ENCODE data around the gene NOS3. TPM values are rescaled to one million over a fixed set of nuclear protein-coding genes. Genes with fewer than 3 reads are reported as not detected.

The NOS3 gene
- total RNA-seq, 4 donors from 2014 or later = 2.5 to 11.3 (median 6.0) TPM

DNA sequence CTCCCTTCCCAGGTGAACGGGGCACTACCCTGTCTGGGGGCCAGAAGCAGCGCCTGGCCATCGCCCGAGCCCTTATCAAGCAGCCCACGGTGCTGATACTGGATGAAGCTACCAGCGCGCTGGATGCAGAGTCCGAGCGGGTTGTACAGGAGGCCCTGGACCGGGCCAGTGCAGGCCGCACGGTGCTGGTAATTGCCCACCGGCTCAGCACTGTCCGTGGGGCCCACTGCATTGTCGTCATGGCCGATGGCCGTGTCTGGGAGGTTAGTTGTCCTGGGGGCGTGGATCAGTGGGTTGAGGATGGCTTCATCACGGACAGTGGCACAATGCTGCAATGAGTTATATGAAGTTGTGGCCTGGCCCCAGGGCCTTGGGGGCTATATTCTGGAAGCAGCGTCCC lies 53.1 kb downstream of the NOS3 start:
- TF ChIP-seq, protein P1, sequence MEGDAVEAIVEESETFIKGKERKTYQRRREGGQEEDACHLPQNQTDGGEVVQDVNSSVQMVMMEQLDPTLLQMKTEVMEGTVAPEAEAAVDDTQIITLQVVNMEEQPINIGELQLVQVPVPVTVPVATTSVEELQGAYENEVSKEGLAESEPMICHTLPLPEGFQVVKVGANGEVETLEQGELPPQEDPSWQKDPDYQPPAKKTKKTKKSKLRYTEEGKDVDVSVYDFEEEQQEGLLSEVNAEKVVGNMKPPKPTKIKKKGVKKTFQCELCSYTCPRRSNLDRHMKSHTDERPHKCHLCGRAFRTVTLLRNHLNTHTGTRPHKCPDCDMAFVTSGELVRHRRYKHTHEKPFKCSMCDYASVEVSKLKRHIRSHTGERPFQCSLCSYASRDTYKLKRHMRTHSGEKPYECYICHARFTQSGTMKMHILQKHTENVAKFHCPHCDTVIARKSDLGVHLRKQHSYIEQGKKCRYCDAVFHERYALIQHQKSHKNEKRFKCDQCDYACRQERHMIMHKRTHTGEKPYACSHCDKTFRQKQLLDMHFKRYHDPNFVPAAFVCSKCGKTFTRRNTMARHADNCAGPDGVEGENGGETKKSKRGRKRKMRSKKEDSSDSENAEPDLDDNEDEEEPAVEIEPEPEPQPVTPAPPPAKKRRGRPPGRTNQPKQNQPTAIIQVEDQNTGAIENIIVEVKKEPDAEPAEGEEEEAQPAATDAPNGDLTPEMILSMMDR (IDR thresholded peaks at IDR 0.05; ENCODE audit: low read depth) = no peak

DNA sequence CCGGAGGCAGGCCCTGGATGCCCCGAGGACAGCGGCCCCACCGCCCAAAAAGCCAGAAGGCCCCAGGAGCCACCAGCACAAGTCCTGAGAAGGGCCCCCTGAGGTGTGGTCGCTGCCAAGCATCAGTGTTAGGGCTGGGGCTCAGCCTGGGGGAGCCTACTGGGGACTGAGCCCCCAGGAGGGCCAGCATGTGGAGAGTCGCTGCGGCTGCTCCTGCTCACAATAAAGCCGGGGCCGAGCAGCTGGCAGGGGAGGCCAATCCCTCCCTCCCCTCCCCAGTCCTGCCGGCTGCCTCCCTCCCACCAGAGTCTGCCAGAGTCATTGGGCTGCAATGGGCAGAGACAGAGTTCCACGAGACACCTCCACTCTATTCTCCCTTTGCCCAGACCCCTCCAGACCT lies 54.4 kb downstream of the NOS3 start:
- TF ChIP-seq, protein P1 (IDR thresholded peaks at IDR 0.05; ENCODE audit: low read depth) = no peak

DNA sequence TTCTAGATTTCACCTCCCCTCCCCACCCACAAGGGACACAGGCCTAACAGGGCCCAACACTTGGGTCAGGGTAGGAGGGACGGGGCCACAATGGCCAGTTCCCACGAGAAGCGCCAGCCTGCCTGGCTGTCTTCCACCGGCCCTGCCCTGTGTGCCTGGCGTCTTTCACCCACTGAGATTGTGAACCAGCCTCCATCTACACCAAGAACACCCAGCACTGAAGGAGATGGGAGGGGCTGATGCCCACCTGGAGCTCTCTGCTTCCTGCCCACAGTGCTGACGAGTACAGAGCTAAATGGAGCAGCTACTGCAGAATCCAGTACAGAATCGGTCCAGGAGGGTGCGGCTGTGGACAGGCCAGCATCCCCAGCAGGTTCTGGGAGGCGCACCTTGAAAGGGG lies 55.1 kb downstream of the NOS3 start:
- TF ChIP-seq, protein P1 (IDR thresholded peaks at IDR 0.05; ENCODE audit: low read depth) = no peak

DNA sequence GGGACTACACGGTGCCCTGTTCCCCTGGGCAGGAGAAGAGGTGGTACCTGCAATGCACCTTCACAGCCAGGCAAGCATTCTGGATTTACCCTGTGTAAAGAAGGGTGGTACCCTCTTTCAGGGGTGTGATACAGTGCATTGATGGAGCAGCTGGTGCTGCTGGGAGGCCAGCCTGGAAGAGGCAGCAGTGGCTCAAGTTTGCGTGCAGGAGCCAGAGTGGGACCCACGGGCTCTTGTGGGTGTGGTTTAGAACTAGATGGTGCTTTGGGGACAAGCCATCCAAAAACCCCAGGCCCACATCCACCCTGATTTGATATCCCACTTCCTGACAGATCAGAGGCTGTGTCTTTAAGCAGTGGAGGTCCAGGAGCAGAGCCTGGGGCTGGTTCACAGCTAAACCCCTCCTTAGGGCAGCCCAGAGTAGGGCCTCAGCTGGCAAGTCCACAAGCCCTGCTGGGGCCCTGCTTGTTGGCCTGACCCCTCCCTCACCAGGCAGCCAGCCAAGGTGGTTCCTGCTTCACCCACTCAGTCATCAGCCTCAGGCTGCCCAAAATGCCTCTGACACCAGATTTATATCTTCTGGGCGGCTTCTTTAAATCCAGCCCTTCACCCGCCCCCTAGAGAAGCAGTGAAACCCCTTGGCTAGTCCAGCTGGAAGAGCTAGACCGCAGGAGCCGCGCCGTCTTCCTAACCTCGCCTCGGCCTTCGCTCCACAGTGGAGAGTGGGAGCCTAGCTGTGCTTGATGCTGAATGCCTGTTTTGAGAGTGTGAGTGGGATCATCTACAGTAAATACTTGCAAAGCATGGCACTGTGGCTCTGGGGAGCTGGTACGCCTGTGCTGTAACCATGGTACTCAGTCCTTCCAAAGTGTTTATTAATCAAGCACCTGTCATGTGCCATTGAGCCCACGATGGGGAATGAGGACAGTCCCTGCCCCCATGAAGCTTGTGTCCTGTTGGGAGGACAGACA lies 56.1 kb downstream of the NOS3 start:
- TF ChIP-seq, protein P1 (IDR thresholded peaks at IDR 0.05; ENCODE audit: low read depth) = no peak

DNA sequence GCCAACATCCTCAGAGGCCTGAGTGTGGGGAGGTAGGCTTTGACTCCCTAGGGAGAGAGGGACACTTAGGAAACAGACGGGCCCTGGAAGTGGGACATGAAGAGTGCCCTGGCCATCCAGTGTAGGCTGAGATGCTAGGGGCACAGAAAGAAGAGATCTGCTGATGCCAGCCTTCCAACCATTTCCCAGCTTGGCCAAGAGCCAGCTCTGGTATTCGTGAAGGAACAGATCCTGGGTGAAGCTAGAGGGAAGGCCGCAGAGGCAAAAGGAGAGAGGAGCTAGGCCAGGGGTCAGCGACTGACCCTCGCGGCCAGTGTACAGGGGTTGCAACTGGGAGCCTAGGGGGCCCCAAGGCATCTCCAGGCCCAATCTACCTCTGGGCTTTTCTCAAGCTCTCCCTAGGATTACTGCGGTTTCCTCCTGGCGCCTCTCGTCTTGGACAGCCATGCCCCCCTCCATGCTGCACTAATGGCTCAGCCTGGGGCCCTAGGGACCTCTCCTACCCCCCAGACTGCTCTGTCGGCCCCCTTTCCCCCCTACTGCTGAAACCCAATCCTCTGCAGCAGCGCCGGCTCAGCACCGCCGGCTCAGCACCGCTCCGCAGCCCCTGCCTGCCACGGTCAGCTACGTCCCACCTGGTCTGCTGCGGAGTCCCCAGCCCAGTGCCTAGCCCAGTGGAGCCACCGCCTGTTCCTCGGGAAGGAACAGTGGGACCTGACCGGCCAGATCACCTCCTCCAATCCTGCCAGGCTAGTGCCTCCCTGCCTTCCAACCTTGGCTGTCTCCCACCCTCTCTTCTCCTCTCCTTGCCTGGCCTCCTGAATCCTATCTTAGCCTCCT lies 57.4 kb downstream of the NOS3 start, which contains the start of gene ASIC3:
TSS of gene ASIC3 (plus strand) at position 556 of the 840 bp plus-strand sequence. CDS start 355 bp downstream, outside the sequence.
- TF ChIP-seq, protein P1 (IDR thresholded peaks at IDR 0.05; ENCODE audit: low read depth) = no peak

DNA sequence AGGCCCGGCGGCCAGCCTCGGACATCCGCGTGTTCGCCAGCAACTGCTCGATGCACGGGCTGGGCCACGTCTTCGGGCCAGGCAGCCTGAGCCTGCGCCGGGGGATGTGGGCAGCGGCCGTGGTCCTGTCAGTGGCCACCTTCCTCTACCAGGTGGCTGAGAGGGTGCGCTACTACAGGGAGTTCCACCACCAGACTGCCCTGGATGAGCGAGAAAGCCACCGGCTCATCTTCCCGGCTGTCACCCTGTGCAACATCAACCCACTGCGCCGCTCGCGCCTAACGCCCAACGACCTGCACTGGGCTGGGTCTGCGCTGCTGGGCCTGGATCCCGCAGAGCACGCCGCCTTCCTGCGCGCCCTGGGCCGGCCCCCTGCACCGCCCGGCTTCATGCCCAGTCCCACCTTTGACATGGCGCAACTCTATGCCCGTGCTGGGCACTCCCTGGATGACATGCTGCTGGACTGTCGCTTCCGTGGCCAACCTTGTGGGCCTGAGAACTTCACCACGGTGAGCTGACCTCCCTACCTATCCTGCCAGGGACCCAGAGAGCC lies 58.2 kb downstream of the NOS3 start:
- TF ChIP-seq, protein P1 (IDR thresholded peaks at IDR 0.05; ENCODE audit: low read depth) = no peak
